NT2/D1 (cell line): Measurements from ENCODE around the gene MTMR3.

Experiments used
- DNase-seq: peaks from one replicate; pipeline ENCODE4 v3.0.0-alpha.2; 2011; ENCODE audit warnings: low read depth, low spot score
- H3K27me3 ChIP-seq: 2 replicates; pipeline ENCODE4 v1.6.0; 2011; ENCODE audit warnings: mild to moderate bottlenecking; ENCODE audit not compliant: insufficient read length, insufficient read depth
- H3K36me3 ChIP-seq: 2 replicates; pipeline ENCODE4 v1.6.1; 2011; ENCODE audit warnings: mild to moderate bottlenecking, low read length, mixed read lengths; ENCODE audit not compliant: insufficient read depth, insufficient read length
- H3K4me1 ChIP-seq: 2 replicates; pipeline ENCODE4 v1.5.1; 2011; ENCODE audit not compliant: insufficient read depth, insufficient read length
- H3K4me3 ChIP-seq: 2 replicates; pipeline ENCODE4 v1.5.1; 2011; ENCODE audit warnings: low read depth; ENCODE audit not compliant: insufficient read length
- H3K9ac ChIP-seq: 2 replicates; pipeline ENCODE4 v1.6.0; 2011; ENCODE audit warnings: low read depth; ENCODE audit not compliant: insufficient read length
- H3K9me3 ChIP-seq: 2 replicates; pipeline ENCODE4 v1.5.1; 2011; ENCODE audit warnings: mild to moderate bottlenecking, low read length; ENCODE audit not compliant: insufficient read depth
- SUZ12 ChIP-seq: IDR thresholded peaks from 2 replicates; pipeline ENCODE4 v1.6.1; 2011; ENCODE audit not compliant: insufficient read length, insufficient read depth; ENCODE audit errors: extremely low read depth
- YY1 ChIP-seq: IDR thresholded peaks from 2 replicates; pipeline ENCODE4 v1.6.1; 2011; ENCODE audit not compliant: insufficient read length, insufficient read depth
- ZNF274 ChIP-seq: IDR thresholded peaks from 2 replicates; pipeline ENCODE4 v1.6.1; 2011; ENCODE audit warnings: mild to moderate bottlenecking, low read depth, low read length

Gene MTMR3

DNA sequence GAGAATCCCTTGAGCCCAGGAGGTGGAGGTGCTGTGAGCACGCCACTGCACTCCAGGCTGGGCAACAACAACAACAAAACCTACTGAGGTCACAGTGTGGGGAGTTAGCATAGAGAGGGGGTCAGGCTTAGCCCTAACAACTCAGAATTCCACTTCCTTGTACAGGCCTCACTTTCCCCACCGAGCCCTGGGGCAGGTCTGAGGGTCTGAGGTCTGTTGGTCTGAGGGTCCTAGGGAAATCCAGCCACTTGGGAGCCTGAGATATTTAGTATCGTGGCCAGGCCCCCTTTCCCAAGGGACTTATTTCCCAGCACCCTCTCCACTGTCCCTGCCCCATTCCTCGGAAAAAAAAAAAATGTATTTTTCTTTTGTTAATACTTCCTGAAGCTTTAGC is 162.5 kb downstream of the MTMR3 start:
- TF ChIP-seq ZNF274 (no peak), YY1 (no peak), SUZ12 (no peak)
- Histone ChIP-seq H3K9ac (no peak overlapping the region), H3K9me3 (no peaks in the 10 kb centered on the region), H3K36me3 (peaks cover 14% of the 10 kb centered on the region), H3K4me3 (no peak overlapping the region), H3K27me3 (no peaks in the 10 kb centered on the region), H3K4me1 (no peaks in the 10 kb centered on the region)
- no peak for DNase-seq

DNA sequence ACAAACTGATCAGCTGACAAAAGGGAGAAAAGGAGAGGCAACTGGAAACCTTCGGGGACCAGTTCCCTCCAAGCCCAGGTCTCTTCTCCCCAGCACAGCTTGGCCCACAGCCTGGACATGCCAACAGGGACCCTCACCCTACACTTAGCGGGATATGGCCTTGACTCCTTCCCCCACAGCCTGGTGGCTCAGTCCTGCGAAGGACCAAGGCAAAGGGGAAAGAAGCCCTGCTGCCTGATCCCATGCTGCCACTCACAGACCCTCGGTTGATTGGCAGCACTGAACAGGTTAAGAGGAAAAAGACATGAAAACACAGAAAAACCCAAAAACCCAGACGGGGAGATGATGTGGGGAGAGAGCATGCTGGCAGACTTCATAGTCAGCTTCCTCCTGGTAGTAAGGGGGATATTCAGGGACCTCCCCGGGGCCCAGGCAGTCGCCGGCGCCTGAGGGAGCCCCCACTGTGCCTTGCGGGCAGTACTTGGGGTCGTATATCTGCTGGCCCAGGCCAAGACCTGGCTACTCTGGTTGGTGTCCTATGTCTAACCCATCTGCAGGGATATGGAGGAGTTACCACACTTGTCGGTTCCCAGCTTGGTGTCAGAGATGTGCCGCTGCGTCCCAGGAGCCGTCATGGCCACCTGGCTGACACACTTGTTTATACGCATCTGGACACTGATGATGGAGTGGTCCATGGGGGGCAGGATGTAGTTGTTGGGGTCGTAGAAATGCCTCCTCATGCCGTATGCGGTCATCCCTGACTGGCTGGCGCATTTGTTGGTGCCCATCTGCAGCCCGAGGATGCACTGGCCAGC is 163.1 kb downstream of the MTMR3 start:
- H3K27me3 ChIP-seq, result no peaks in the 10 kb centered on the region
- no peaks in the 10 kb centered on the region for H3K4me1 ChIP-seq
- peaks cover 14% of the 10 kb centered on the region for H3K36me3 ChIP-seq
- DNase-seq, result no peak
- H3K9ac ChIP-seq, result no peak overlapping the region
- no peaks in the 10 kb centered on the region for H3K9me3 ChIP-seq
- H3K4me3 ChIP-seq, result no peak overlapping the region
- no peak for TF ChIP-seq SUZ12
- TF ChIP-seq ZNF274, result no peak
- TF ChIP-seq YY1, result no peak

GRCh38 chr22:30046716-30047363 is 163.9 kb downstream of the MTMR3 start:
- Histone ChIP-seq H3K27me3 (no peaks in the 10 kb centered on the region), H3K36me3 (peaks cover 14% of the 10 kb centered on the region), H3K4me1 (no peaks in the 10 kb centered on the region), H3K9me3 (no peaks in the 10 kb centered on the region), H3K4me3 (no peak overlapping the region), H3K9ac (no peak overlapping the region)
- TF ChIP-seq SUZ12 (no peak), YY1 (no peak), ZNF274 (no peak)
- DNase-seq, result no peak

DNA sequence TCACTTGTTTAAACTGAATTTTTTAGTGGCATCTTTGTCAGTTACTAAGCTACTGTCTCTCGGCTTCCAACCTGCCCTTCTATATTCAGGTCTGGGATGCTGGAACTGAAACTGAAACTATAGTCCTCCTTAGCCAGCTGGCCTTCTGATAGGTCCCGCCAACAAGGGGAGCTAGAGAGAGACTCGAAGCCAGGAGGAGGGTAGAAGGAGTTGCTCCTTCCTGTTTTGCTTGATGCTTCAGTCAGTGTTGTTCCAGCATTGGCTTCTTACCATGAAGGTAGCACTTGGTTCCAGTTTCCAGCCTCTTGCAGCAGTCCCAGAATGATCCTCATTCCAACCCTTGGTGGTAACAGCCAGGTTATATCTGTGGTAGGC is 164.4 kb downstream of the MTMR3 start:
- no peaks in the 10 kb centered on the region for H3K27me3 ChIP-seq
- DNase-seq, result no peak
- H3K9me3 ChIP-seq, result no peaks in the 10 kb centered on the region
- no peak overlapping the region for H3K4me3 ChIP-seq
- peaks cover 14% of the 10 kb centered on the region for H3K36me3 ChIP-seq
- TF ChIP-seq SUZ12 (no peak), ZNF274 (no peak), YY1 (no peak)
- H3K4me1 ChIP-seq, result no peaks in the 10 kb centered on the region
- no peak overlapping the region for H3K9ac ChIP-seq

GRCh38 chr22:30048681-30049080 is 165.7 kb downstream of the MTMR3 start:
- TF ChIP-seq ZNF274 (no peak), YY1 (no peak), SUZ12 (no peak)

DNA sequence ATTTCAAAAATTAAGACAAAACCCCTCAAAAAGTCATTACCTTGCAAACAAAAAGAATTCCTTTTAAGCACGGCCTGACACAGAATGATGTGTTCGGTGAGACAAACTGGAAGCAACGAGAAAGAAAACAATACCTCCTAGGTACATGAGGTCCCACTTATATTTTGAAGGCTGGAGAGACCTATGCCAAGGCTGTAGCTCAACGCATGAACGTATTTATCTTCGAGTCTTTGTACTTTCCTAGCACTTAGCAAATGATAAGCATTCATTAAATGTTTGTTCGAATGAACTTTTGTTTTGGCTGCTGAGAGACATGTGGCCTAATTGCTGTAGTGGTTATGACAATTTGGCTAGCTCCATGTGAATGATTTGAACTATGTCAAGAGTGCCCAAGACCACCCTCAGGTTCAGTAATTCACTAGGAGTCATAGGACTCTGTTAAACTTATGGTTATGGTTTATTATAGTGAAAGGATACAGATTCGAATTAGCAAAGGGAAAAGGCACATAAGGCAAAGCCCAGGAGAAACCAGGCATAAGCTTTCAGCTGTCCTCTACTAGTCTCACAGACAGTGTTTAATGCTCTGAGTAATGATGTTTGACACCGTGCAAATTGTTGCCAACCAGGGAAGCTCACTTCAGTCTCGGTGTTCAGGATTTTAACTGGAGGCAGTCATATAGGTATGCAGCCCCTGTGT is 171.2 kb downstream of the MTMR3 start:
- Histone ChIP-seq H3K9ac (no peak overlapping the region), H3K9me3 (peaks cover 8% of the 10 kb centered on the region)
- TF ChIP-seq YY1 (no peak), SUZ12 (no peak), ZNF274 (no peak)

More at GRCh38 chr22:30048681-30049080, 165.7 kb downstream of the MTMR3 start:
- Histone ChIP-seq H3K27me3 (no peaks in the 10 kb centered on the region), H3K9me3 (no peaks in the 10 kb centered on the region), H3K36me3 (peaks cover 14% of the 10 kb centered on the region), H3K4me3 (no peak overlapping the region), H3K4me1 (no peaks in the 10 kb centered on the region), H3K9ac (no peak overlapping the region)
- DNase-seq, result no peak

GRCh38 chr22:30054764-30055069 is 171.7 kb downstream of the MTMR3 start:
- Histone ChIP-seq H3K27me3 (no peaks in the 10 kb centered on the region), H3K4me3 (no peak overlapping the region), H3K9me3 (peaks cover 10% of the 10 kb centered on the region), H3K36me3 (no peaks in the 10 kb centered on the region), H3K4me1 (no peaks in the 10 kb centered on the region), H3K9ac (no peak overlapping the region)
- no peak for TF ChIP-seq ZNF274
- no peak for TF ChIP-seq SUZ12
- TF ChIP-seq YY1, result no peak
- DNase-seq, result no peak

More for the DNA sequence above, 171.2 kb downstream of the MTMR3 start:
- no peak for DNase-seq
- Histone ChIP-seq H3K4me1 (no peaks in the 10 kb centered on the region), H3K36me3 (no peaks in the 10 kb centered on the region), H3K4me3 (no peak overlapping the region), H3K27me3 (no peaks in the 10 kb centered on the region)
